Peyer's patch (tissue), 4 donors: ENCODE data around the gene FOCAD.

Source experiments
- CTCF ChIP-seq, 6 experiments: fragments of 450-650 bp in 4 of 6; fragments of 200-600 bp in 2 of 6; sonication (generic) in 1 of 6; IDR thresholded peaks; one replicate each; pipeline ENCODE4 v1.5.1; 2017 to 2019; ENCODE audit warnings: antibody characterized with exemption in 6 of 6, mild to moderate bottlenecking in 3 of 6, moderate library complexity in 1 of 6
- POLR2A ChIP-seq, 2 donors: fragments of 450-650 bp; IDR thresholded peaks; one replicate each; pipeline ENCODE4 v1.5.1; 2017; ENCODE audit warnings: antibody characterized with exemption in 2 of 2, mild to moderate bottlenecking in 2 of 2, moderate library complexity in 2 of 2

GRCh38 chr9:20985851-20986600 lies 302.0 kb downstream of the FOCAD start:
- TF ChIP-seq POLR2A (IDR thresholded peaks at IDR 0.05) (no peak), CTCF (IDR thresholded peaks at IDR 0.05) (no peak)
